ENCODE results near the gene EPHB1.
"Not testable (repeated sequence)": the region's sequence is repeated elsewhere in the genome, so short reads cannot be mapped to it uniquely, and the experiment has no call there.

EPHB1 gene

DNA sequence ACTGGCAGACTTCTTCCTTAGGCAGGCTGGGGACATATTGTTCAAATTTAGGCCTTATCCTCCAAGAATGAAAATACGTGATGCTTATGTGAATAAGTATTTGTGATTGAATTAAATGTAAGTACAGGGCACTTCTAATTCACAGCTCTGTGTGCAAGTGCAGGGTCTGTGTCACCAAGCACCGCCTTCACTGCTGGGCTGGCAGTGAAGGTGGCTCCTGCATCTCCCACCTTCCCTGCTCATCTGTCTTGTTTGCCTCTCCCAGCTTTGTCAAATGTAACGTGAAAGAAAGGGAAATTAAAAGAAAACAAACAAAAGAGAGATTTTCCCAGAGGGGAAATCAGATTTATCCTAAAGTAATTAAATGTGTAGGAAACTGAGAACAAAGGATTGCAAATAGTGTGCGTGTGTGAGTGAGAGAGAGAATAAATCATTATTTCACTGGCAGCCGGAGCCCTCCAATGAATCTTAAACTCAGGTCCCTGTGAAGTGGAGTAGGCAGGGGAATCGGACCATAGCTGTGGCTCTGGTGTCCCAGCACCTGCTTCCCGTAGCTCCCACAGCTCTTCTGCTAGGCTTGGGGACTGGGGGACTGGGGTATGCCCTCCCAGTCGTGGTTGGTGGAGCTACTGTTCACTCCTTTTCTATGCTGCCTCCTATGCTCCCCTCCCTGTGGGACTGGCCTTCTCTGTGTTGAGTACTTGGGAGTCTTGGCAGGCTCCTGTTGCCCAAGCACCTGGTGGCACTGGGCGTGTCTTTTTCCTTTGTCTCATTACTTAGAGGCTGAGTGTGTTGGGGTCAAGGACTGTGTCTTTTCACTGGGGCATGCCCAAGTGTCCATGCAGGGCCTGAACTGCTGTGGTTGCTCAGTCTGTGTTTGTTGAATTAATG, 222.2 kb downstream of the EPHB1 start:
- no peak for DNase-seq

- no peak for DNase-seq
These were observed 223.3 kb downstream of the EPHB1 start for GRCh38 chr3:135018149-135018923.

DNA sequence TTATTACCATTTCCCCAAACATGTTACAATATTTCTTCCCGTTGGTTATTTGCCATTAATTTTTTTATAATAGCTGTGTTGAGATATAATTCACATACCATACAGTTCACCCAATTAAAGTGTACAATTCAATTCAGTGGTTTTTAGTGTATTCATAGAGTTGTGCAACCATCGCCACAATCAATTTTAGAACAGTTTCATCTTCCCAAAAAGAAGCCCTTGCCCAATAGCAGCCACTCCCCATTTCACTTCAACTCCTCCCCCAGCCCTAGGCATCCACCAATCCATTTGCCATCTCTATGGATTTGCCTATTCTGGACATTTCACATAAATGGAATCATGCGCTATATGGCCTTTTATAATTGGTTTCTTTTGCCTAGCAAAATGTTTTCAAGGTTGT, 225.1 kb downstream of the EPHB1 start:
- DNase-seq = no peak

DNA sequence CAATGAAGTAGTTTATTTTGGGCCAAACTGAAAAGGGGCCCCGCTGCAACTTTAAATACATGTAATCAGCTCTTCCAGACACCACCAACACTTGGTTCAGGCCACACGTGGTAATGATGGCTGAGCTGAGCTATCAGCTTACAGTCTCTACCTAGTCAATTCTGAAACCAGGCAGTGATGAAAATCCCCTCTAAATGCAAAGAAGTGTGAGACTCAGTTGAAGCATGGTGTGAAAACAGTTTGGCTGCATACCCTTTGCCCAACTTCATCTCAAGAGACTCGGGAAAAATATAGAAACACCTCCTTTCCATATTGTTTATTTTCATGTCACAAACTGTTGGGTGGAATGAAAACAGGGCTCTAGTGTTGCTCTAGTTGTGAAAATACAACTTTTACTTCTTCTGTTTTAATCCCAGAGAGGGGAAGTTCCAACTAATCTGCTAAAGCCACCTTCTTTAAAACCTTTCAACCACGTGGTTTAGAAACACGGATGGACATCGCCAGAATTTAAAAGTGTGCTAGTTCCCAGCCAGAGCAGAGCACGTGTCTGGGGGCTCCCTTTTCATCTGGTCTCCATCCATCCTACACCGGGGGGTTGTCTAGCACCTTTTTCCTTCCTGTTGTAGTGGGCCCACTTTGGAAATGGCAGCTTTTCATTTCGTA, 229.1 kb downstream of the EPHB1 start:
- DNase-seq = no peak

DNA sequence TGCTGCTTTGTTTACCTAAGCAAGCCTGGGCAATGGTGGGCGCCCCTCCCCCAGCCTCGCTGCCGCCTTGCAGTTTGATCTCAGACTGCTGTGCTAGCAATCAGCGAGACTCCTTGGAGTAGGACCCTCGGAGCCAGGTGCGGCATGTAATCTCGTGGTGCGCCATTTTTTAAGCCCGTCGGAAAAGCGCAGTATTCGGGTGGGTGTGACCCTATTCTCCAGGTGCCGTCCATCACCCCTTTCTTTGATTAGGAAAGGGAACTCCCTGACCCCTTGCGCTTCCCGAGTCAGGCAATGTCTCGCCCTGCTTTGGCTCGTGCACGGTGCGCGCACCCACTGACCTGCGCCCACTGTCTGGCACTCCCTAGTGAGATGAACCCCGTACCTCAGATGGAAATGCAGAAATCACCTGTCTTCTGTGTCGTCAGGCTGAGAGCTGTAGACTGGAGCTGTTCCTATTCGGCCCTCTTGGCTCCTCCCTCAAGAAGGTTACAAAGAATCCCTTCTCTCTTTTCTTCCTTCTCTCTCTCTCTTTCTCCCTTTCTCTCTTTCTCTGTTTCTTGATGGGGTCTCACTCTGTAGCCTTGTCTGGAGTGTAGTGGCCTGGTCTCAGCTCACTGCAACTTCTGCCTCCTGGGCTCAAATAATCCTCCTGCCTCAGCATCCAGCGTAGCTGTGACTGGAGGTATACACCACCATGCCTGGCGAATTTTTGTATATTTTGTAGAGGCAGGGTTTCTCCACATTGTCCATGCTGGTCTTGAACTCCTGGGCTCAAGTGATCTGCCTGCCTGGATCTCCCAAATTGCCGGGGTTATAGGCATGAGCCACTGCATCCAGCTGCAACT, 235.9 kb downstream of the EPHB1 start:
- DNase-seq = not testable (repeated sequence)

GRCh38 chr3:135033737-135034136, 238.7 kb downstream of the EPHB1 start:
- DNase-seq = no peak

DNA sequence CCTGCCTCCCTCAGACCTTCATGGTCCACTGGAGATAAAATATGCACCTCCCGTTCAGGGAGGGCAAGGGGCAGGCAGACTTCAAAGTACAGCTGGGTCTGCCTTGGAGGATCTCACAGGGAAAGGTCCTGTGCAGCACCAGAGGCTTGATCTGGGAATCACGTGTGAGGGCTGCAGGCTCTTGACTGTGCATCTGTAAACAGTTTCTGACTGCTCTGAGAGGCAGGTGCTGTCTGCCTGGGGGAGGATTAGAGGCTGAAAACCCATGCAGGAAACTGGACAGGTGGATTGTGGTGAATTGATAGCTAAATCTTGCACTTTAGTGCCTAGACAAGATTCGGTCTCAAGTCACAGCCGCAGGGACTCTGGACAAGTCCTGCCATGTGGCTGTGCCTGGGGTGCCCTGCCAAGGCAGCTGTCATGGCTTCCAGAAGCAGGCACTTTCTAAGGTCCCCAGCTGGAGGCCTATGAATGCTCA, 239.3 kb downstream of the EPHB1 start:
- no peak for DNase-seq

DNA sequence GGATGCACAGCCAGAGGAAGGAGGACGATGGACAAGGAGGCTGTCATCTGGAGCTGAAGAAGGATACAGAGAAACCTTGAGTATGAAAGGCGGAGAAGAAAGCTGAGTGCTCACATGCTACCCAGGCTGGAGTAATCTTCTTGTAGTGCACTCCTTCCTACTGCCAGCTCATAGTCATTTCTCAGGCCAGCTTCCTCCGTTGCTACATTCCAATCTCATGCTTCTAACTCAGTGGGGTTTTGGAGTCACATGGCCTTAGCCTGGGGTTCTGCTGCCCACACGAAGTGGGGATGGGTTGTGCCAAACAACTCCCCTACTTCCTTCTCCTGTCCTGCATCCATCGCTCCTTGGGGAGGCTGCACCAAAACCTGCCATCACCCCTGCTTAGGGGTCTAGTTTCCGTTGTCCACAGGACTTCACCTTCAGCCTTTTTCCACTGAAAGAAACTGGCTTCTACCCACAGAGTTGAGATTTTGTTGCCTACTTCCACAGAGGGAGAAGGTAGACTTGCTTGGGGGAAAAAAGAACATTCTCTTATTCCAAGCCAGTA, 239.9 kb downstream of the EPHB1 start:
- DNase-seq = no peak

- DNase-seq = no peak
These were observed 243.1 kb downstream of the EPHB1 start for GRCh38 chr3:135038186-135038585.

GRCh38 chr3:135039536-135039935, 244.5 kb downstream of the EPHB1 start:
- DNase-seq = not testable (repeated sequence)

DNA sequence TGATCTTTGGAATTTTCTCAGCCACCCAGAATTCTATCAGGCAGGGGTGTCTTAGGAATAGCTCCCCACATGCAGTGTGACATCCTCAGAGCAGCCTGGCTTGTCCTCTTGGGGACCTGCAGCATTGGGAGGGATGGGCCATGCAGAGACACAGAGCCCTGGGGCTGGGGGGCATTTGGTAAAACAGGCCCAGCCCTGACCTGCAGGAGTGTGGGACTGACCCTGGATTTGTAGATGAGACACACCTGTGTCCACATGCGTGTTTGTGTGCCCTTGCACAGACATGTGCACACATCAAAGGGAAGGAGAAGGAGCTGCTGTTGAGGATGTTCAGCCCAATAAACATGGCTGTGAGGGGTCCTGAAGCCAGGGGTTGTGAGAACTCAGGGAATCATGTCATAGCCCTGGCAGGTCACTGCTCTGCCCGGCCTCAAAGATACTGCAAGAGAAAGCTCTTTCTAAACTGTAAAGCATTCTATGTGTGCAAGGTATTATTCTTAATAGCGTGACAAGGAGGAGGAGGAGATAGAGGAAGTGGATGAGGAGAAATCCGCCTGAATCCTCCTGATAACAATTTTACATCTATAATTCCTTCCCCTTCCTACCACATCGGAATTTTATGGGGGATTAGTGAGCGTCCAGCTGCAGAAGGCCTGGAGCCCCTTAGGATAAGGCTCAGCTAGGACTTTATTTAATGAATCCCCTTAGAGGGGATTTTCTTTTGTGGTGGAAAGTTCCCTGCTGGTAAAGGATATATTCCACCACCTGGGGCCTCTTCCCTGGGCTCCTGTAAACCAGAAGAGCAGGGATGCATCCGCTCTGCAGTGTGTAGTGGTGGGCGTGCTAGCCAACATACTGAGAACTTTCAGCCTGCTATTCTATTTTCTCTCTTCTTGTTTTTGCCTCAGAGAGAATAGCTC, 245.5 kb downstream of the EPHB1 start:
- DNase-seq = no peak

DNA sequence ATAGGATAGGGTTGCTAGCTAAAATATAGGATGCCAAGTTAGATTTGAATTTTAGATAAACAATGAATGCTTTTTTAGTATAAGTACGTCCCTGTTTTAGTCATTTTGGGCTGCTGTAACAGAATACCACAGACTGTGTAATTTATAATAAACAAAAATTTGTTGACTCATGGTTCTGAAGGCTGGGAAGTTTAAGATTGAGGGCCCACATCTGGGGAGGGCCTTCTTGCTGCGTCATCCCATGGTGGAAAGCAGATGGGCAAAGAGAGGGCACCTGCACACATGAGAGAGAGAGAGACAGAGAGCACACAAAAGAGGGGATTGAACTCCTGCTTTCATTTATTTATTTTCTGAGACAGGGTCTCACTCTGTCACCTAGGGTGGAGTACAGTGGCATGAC, 246.5 kb downstream of the EPHB1 start:
- DNase-seq = no peak

GRCh38 chr3:135047061-135047460, 252.0 kb downstream of the EPHB1 start:
- no peak for DNase-seq

DNA sequence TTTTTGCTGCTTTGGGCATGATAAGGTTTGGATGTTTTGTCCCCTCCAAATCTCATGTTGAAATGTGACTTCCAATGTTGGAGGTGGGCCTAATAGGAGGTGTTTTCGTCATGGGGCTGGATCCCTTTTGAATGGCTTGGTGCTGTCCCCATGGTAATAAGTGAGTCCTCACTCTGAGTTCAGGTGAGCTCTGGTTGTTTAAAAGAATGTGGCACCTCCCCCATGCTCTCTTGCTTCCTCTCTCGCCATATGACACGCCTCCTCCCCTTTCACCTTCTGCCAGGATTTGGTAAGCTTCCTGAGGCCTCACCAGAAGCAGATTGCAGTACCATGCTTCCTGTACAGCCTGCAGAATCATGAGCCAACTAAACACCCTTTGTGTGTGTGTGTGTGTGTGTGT, 255.5 kb downstream of the EPHB1 start:
- no peak for DNase-seq

GRCh38 chr3:135051409-135051973, 256.4 kb downstream of the EPHB1 start:
- DNase-seq = no peak

- no peak for DNase-seq
These were observed 260.4 kb downstream of the EPHB1 start for GRCh38 chr3:135055449-135055848.

- no peak for DNase-seq
These were observed 261.1 kb downstream of the EPHB1 start for GRCh38 chr3:135056084-135056730.

DNA sequence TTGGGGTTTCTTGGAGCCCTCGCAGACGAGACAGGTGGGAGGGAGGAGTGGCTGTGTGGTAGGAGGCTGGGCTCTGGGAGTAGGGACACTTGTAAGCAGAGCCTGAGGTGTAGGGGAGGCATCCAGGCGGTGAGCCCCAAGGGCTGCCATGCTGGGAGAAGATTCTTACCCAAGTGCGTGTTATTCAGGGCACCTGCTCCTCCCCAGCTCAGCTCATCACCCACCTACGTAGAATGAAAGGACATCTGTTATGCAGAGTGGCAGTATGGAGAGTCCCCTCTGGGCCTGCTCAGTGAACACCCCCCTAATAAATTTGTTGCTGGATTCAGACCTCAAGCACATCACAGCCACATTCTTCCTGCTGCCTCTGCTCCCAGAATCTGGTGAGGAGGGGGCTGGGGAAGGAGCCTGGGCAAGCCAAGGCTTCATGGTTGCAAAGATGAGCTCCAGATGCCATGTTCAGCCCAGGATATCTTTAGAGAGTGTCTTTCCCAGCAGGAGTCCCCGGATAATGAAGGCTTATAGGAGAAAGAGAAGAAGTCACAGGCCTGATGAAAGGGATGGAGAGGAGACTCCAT, 261.8 kb downstream of the EPHB1 start:
- no peak for DNase-seq

DNA sequence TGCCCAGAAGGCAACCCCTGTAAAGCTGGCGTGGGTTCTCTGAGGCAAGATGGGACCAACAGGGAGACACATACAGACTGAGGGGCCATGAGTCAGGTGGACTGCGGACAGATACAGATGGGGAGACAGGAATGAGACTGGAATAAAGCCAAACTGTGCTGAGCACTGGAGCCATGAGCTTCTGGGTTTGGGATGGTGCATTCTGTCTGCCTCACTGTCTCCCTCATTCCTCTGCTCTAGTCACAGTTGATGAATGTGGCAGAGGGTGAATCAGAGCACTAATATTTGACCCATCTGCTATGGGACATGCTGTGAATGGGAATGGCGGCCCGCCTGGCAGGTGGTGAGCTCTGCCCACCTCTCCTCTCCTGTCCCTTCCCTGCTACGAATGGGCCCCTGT, 262.9 kb downstream of the EPHB1 start:
- DNase-seq = no peak

- DNase-seq = no peak
These were observed 264.5 kb downstream of the EPHB1 start for GRCh38 chr3:135059580-135059979.

Data from NK-92 treated with Interleukin-12 subunit alpha and Interleukin-12 subunit beta, amount 100 ng/mL, for 24 hours (cell line).